HG03280 (cell line): ENCODE measurements around the gene CELA3B.
"Not testable (repeated sequence)": the region's sequence is repeated elsewhere in the genome, so short reads cannot be mapped to it uniquely, and the experiment has no call there.

Source experiments
- ATAC-seq: cut with Tn5 transposase; IDR thresholded peaks from one replicate; pipeline ENCODE4 v1.9.1; 2021; ENCODE audit warnings: mild to moderate bottlenecking, moderate library complexity; ENCODE audit not compliant: unreplicated experiment

The CELA3B gene

GRCh38 chr1:21974699-21975098 lies 2.1 kb upstream of the CELA3B start:
- ATAC-seq: not testable (repeated sequence)

GRCh38 chr1:21975296-21975695 lies 1.5 kb upstream of the CELA3B start:
- not testable (repeated sequence) for ATAC-seq

- not testable (repeated sequence) for ATAC-seq
These were observed 1.4 kb downstream of the CELA3B start for GRCh38 chr1:21978209-21978608.

DNA sequence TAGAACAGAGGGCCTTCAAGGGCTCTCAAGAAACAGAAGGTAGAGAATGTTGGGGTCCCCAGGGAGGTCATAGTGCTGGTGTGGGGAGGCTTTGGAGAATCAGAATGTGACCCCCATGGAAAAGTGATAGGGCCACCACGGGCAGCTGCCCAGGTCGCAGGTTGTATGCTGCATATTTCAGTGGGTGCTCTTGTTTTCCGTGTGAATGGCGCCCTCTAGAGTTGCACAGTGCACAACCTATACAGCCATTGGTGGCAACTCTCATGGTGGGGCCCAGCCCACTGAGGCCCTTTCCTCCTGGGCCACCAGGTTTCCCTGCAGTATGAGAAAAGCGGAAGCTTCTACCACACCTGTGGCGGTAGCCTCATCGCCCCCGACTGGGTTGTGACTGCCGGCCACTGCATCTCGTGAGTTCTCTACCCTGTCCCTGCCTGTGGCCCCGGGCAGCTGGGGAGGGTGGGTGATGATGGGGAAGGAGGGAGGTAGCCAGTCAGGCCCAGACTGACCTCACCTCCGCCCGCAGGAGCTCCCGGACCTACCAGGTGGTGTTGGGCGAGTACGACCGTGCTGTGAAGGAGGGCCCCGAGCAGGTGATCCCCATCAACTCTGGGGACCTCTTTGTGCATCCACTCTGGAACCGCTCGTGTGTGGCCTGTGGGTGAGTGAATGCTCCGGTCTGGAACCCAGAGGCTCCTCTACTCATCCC lies 3.8 kb downstream of the CELA3B start:
- ATAC-seq: not testable (repeated sequence)

DNA sequence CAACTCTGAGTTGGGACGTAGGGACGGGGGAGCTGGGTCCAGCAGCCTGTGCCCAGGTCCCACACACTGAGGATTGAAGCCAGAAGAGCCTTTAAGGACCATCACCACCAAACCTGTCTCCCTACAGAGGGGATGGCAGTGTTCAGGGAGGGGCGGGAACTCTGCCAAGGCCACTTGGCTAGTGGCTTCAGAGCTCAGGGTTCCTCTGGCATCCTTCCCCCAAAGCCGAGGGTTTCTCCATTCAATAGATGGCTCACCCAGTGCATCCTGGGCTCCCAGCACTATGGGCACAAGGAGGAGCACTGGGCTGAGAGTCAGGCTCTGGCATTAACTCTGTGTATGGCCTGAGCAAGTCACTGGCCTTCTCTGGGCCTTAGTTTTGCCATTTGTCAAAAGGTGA lies 4.4 kb downstream of the CELA3B start:
- ATAC-seq: not testable (repeated sequence)

DNA sequence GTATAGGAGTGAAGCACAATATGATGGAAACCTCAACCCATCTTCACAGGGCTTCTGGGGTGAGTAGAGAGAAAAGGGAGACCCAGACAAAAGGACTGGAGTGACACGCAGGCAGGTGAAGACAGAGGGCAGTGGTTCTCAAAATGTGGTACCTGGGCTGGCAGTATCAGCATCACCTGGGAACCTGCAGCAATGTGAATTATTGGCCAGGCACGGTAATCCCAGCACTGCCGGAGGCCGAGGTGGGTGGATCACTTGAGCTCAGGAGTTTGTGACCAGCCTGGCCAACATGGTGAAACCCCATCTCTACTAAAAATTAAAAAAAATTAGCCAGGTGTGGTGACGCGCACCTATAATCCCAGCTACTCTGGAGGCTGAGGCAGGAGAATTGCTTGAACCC lies 5.3 kb downstream of the CELA3B start:
- ATAC-seq: not testable (repeated sequence)

- ATAC-seq: not testable (repeated sequence)
These were observed 6.7 kb downstream of the CELA3B start for GRCh38 chr1:21983539-21983938.

- ATAC-seq: not testable (repeated sequence)
These were observed 9.1 kb downstream of the CELA3B start for GRCh38 chr1:21985893-21986292.

GRCh38 chr1:21986386-21986785 lies 9.6 kb downstream of the CELA3B start:
- ATAC-seq: not testable (repeated sequence)

- not testable (repeated sequence) for ATAC-seq
These were observed 13.0 kb downstream of the CELA3B start for GRCh38 chr1:21989672-21990393.

GRCh38 chr1:21992186-21992585 lies 15.4 kb downstream of the CELA3B start:
- not testable (repeated sequence) for ATAC-seq

DNA sequence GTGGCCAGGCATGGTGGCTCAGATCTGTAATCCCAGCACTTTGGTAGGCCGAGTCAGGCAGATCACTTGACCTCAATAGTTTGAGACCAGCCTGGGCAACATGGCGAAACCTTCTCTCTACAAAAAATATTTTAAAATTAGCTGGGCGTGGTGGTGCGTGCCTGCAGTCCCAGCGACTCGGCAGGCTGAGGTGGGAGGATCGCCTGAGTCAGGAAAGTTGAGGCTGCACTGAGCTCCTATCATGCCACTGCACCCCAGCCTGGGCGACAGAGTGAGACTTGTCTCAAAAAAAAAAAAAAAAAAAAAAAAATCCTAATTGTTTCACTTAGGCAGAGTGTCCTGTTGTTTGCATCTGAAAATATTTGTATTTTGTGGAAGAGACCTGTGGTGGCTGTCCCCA lies 17.9 kb downstream of the CELA3B start:
- ATAC-seq: not testable (repeated sequence)

GRCh38 chr1:21996663-21996970 lies 19.8 kb downstream of the CELA3B start:
- ATAC-seq: not testable (repeated sequence)

- not testable (repeated sequence) for ATAC-seq
These were observed 21.2 kb downstream of the CELA3B start for GRCh38 chr1:21997891-21998623.

DNA sequence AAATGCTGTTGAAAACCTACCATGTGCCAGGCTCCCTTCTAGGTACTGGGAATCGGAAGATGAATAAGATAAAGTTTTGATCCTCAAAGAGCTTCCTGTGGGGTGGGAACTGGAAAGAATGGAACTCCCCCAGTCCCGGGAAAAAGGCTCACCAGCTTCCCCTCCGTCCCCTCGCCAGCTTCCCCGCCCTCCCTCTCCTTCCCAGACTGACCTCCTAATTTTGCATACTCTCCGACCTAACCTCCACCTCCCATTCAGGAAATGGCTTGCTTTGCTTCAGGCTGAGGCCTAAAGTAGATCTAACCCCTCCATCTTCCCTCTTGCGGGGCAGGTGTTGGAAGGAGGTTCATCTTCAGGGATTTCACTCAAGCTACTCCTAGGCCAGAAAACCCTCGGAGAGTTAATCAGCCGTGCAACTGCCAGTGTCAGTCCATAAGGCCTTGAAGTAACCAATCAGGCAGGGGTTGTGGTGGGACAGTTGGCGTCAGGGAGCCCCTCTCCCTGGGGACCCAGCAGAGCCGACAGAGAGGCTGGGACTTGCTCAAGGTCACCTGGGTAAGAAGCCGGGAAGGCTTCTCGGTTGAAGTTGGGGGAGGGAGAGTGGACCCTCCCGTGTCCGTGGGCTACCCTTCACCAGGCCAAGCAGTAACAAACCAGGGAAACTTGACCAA lies 21.9 kb downstream of the CELA3B start:
- not testable (repeated sequence) for ATAC-seq

- ATAC-seq: not testable (repeated sequence)
These were observed 22.8 kb downstream of the CELA3B start for GRCh38 chr1:21999645-22000044.

GRCh38 chr1:22001409-22001808 lies 24.6 kb downstream of the CELA3B start, which contains the start of gene CELA3A:
TSS of gene CELA3A (plus strand) at chr1:22001657. CDS start at chr1:22001675, 18 bp downstream.
- no peak for ATAC-seq

DNA sequence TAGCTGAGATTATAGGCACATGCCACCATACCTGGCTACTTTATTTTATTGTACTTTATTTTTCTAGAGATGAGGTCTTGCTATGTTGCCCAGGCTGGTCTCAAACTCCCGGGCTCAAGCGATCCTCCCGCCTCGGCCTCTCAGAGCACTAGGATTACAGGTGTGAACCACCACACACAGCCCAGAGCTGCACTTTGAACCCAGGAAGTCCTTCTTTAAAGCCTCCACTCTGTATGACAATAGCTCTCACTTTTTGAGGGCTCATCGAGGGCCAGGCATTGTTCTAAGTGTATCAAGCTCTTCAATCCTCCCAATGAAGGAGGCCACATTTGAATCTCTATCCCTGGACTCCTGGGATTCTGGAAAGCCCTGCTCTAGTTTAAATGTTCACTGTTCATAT lies 25.6 kb downstream of the CELA3B start:
- not testable (repeated sequence) for ATAC-seq

DNA sequence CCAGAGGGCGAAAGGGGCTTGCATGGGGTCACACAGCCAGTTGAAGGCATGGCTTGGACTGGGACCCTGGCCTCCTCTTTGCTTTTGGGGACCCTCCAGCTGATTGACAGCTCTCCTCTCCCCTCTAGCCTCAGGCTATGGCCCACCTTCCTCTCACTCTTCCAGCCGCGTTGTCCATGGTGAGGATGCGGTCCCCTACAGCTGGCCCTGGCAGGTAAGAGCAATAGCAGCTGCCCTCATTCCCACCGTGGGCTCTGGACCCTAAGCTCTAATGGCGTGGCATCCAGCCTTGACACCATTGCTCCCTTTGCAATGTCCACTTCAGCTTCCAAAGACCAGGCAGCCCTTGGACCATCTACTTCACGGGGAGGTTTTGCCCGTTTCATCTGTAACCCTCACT lies 26.1 kb downstream of the CELA3B start:
- not testable (repeated sequence) for ATAC-seq

- not testable (repeated sequence) for ATAC-seq
These were observed 27.1 kb downstream of the CELA3B start for GRCh38 chr1:22003959-22004358.
